ENCODE results near the gene MICU2. TPM values are rescaled to one million over a fixed set of nuclear protein-coding genes. Genes with fewer than 3 reads are reported as not detected.

Gene MICU2
- total and polyA plus RNA-seq, 2 donors (not counting 3 experiments of a cell fraction or from before 2014, with no cell fraction given) = 24.0 to 36.7 TPM

- dilution Hi-C loops (cut with MboI; ENCODE audit: extremely low pct_ligation_motif_present, low sequenced_read_pairs) (no loop called here), intact Hi-C loops (cut with micrococcal nuclease) (no loop called here)
- no peak overlapping the region for H3K9ac ChIP-seq (replicated peaks; ENCODE audit: extremely low read depth, insufficient read depth, low read length)
- FAIRE-seq (no peak), DNase-seq (ENCODE audit: low read depth, low spot score) (no peak)
- no peak overlapping the region for H2AFZ ChIP-seq (ENCODE audit: low read depth, low read length)
- ChIA-PET POLR2A (no interaction called here), CTCF (no interaction called here)
- no peak overlapping the region for H3K27ac ChIP-seq (ENCODE audit: insufficient read depth, low read depth, low read length)
- no peaks in the 10 kb centered on the region for H3K27me3 ChIP-seq (ENCODE audit: control insufficient read depth in 2 of 2, insufficient read depth in 2 of 2, low read length in 2 of 2)
- H3K36me3 ChIP-seq (ENCODE audit: control insufficient read depth in 2 of 2, extremely low read depth in 1 of 2, insufficient read depth in 2 of 2, low read length in 2 of 2) = no peaks in the 10 kb centered on the region
- H3K9me3 ChIP-seq (replicated peaks; ENCODE audit: control insufficient read depth, insufficient read depth, low read length) = no peaks in the 10 kb centered on the region
- no TSS peak for BruUV-seq (replicated peaks)
- H3K4me1 ChIP-seq (ENCODE audit: control insufficient read depth, extremely low read depth, insufficient read depth, low read length) = no peaks in the 10 kb centered on the region
- peaks cover 2% of the 10 kb centered on the region for H3K9me1 ChIP-seq (replicated peaks; ENCODE audit: control insufficient read depth, extremely low read depth, insufficient read depth, low read length)
- H3K79me2 ChIP-seq (ENCODE audit: control insufficient read depth, insufficient read depth, low read length) = no peaks in the 10 kb centered on the region
- H3K4me3 ChIP-seq (replicated peaks in 1 of 3; ENCODE audit: insufficient read depth in 1 of 3, low read depth in 1 of 3, low read length in 3 of 3) = no peak overlapping the region
- no peak for TF ChIP-seq CTCF (IDR thresholded peaks at IDR 0.05; ENCODE audit: extremely low read depth in 1 of 2, insufficient read depth in 1 of 2, low read depth in 1 of 2, low read length in 2 of 2)
- TF ChIP-seq MYC (IDR thresholded peaks at IDR 0.05; ENCODE audit: low read depth, low read length) = no peak
- TF ChIP-seq MAX (IDR thresholded peaks at IDR 0.05; ENCODE audit: insufficient read depth, insufficient read length) = no peak
- no peak for TF ChIP-seq FOS (IDR thresholded peaks at IDR 0.05; ENCODE audit: borderline replicate concordance, insufficient read depth, low read length)
- TF ChIP-seq POLR2A (IDR thresholded peaks at IDR 0.05; ENCODE audit: low read depth, low read length) = no peak
- TF ChIP-seq JUN (IDR thresholded peaks at IDR 0.05; ENCODE audit: borderline replicate concordance, insufficient read depth, insufficient read length, low read depth) = no peak
- H4K20me1 ChIP-seq (replicated peaks; ENCODE audit: control insufficient read depth, extremely low read depth, insufficient read depth, low read length) = no peaks in the 10 kb centered on the region
- no peak overlapping the region for H3K4me2 ChIP-seq (ENCODE audit: insufficient read depth, low read length)
These were observed 69.2 kb downstream of the MICU2 start for GRCh38 chr13:21534760-21535159.

GRCh38 chr13:21531455-21531854 is 72.5 kb downstream of the MICU2 start:
- H3K4me2 ChIP-seq (ENCODE audit: insufficient read depth, low read length) = no peak overlapping the region
- H3K4me3 ChIP-seq (replicated peaks in 1 of 3; ENCODE audit: insufficient read depth in 1 of 3, low read depth in 1 of 3, low read length in 3 of 3) = no peak overlapping the region
- TF ChIP-seq POLR2AphosphoS5 (IDR thresholded peaks at IDR 0.05; ENCODE audit: insufficient read depth, low read depth, low read length) = no peak
- TF ChIP-seq EZH2 (IDR thresholded peaks at IDR 0.05; ENCODE audit: borderline replicate concordance, low read depth, low read length, severe bottlenecking) = no peak
- no peak for TF ChIP-seq CTCF (IDR thresholded peaks at IDR 0.05; ENCODE audit: extremely low read depth in 1 of 2, insufficient read depth in 1 of 2, low read depth in 1 of 2, low read length in 2 of 2)
- no peak for TF ChIP-seq JUN (IDR thresholded peaks at IDR 0.05; ENCODE audit: borderline replicate concordance, insufficient read depth, insufficient read length, low read depth)
- TF ChIP-seq MYC (IDR thresholded peaks at IDR 0.05; ENCODE audit: low read depth, low read length) = no peak
- TF ChIP-seq POLR2A (IDR thresholded peaks at IDR 0.05; ENCODE audit: low read depth, low read length) = no peak
- TF ChIP-seq MAX (IDR thresholded peaks at IDR 0.05; ENCODE audit: insufficient read depth, insufficient read length) = no peak
- TF ChIP-seq FOS (IDR thresholded peaks at IDR 0.05; ENCODE audit: borderline replicate concordance, insufficient read depth, low read length) = no peak
- TF ChIP-seq GATA2 (IDR thresholded peaks at IDR 0.05; ENCODE audit: insufficient read depth, insufficient read length, low read depth, low read length) = no peak
- no peak overlapping the region for H2AFZ ChIP-seq (ENCODE audit: low read depth, low read length)
- H3K27ac ChIP-seq (ENCODE audit: insufficient read depth, low read depth, low read length) = no peak overlapping the region
- H3K79me2 ChIP-seq (ENCODE audit: control insufficient read depth, insufficient read depth, low read length) = no peaks in the 10 kb centered on the region
- peaks cover 2% of the 10 kb centered on the region for H3K9me1 ChIP-seq (replicated peaks; ENCODE audit: control insufficient read depth, extremely low read depth, insufficient read depth, low read length)
- no peaks in the 10 kb centered on the region for H3K36me3 ChIP-seq (ENCODE audit: control insufficient read depth in 2 of 2, extremely low read depth in 1 of 2, insufficient read depth in 2 of 2, low read length in 2 of 2)
- CTCF ChIA-PET = no interaction called here
- no peaks in the 10 kb centered on the region for H3K27me3 ChIP-seq (ENCODE audit: control insufficient read depth in 2 of 2, insufficient read depth in 2 of 2, low read length in 2 of 2)
- no peaks in the 10 kb centered on the region for H3K4me1 ChIP-seq (ENCODE audit: control insufficient read depth, extremely low read depth, insufficient read depth, low read length)
- FAIRE-seq (no peak), DNase-seq (ENCODE audit: low read depth, low spot score) (no peak)
- H3K9ac ChIP-seq (replicated peaks; ENCODE audit: extremely low read depth, insufficient read depth, low read length) = no peak overlapping the region
- dilution Hi-C loops (cut with MboI; ENCODE audit: extremely low pct_ligation_motif_present, low sequenced_read_pairs) = no loop called here
- H3K9me3 ChIP-seq (replicated peaks; ENCODE audit: control insufficient read depth, insufficient read depth, low read length) = no peaks in the 10 kb centered on the region
- BruUV-seq (replicated peaks) = no TSS peak
- H4K20me1 ChIP-seq (replicated peaks; ENCODE audit: control insufficient read depth, extremely low read depth, insufficient read depth, low read length) = no peaks in the 10 kb centered on the region
- intact Hi-C loops (cut with micrococcal nuclease) = no loop called here
- POLR2A ChIA-PET = no interaction called here

All from endothelial cell of umbilical vein (primary cell).